CD4-positive, CD25-positive, alpha-beta regulatory T cell (primary cell): Measurements from ENCODE around the gene MEDAG. TPM values are rescaled to one million over a fixed set of nuclear protein-coding genes. Genes with fewer than 3 reads are reported as not detected.

ENCODE experiments used
- ATAC-seq, 2 donors: fragments of 150-1000 bp; cut with Tn5 transposase; one replicate each; pipeline ENCODE4 v1.10.0; 2021; ENCODE audit warnings: low read depth in 2 of 2, moderate number of reproducible peaks in 2 of 2, moderate library complexity in 1 of 2
- DNase-seq, 3 donors: peaks; one replicate each; pipeline versions ENCODE4 v3.0.0 to v3.0.0-alpha.2; 2012 to 2022; ENCODE audit warnings: mixed read lengths in 1 of 3
- H3K27ac ChIP-seq: one replicate; pipeline ENCODE4 v1.7.0; 2013; ENCODE audit warnings: mild to moderate bottlenecking, low read length; ENCODE audit not compliant: insufficient read depth, poor library complexity, severe bottlenecking
- H3K27me3 ChIP-seq: one replicate; pipeline ENCODE4 v1.7.0; 2013; ENCODE audit warnings: low read length; ENCODE audit not compliant: control insufficient read depth, insufficient read depth
- H3K36me3 ChIP-seq: one replicate; pipeline ENCODE4 v1.7.0; 2013; ENCODE audit warnings: mild to moderate bottlenecking, low read length, moderate library complexity; ENCODE audit not compliant: control insufficient read depth, insufficient read depth
- H3K4me1 ChIP-seq: 2 replicates; pipeline ENCODE4 v1.7.0; 2013; ENCODE audit warnings: mild to moderate bottlenecking, low read length; ENCODE audit not compliant: insufficient read depth, control insufficient read depth, poor library complexity, severe bottlenecking
- H3K4me3 ChIP-seq: one replicate; pipeline ENCODE4 v1.7.0; 2013; ENCODE audit warnings: low read depth, mild to moderate bottlenecking, low read length, moderate library complexity
- H3K9me3 ChIP-seq, 2 experiments: 1 replicate in 1 of 2; 2 replicates in 1 of 2; pipeline ENCODE4 v1.7.0; 2013; ENCODE audit warnings: low read length in 2 of 2, mild to moderate bottlenecking in 1 of 2, moderate library complexity in 1 of 2; ENCODE audit not compliant: control insufficient read depth in 2 of 2
- H3K27ac Mint-ChIP-seq, 3 donors: one replicate each; pipeline ENCODE4 v1.8.0; 2020 to 2022; ENCODE audit warnings: mild to moderate bottlenecking in 3 of 3, mixed read lengths in 3 of 3, moderate library complexity in 2 of 3
- H3K27me3 Mint-ChIP-seq: one replicate; pipeline ENCODE4 v1.8.0; 2022; ENCODE audit warnings: mild to moderate bottlenecking, mixed read lengths
- H3K36me3 Mint-ChIP-seq: one replicate; pipeline ENCODE4 v1.8.0; 2020; ENCODE audit warnings: mixed read lengths
- H3K4me1 Mint-ChIP-seq, 4 donors: one replicate each; pipeline ENCODE4 v1.8.0; 2020 to 2022; ENCODE audit warnings: mixed read lengths in 4 of 4, mild to moderate bottlenecking in 1 of 4
- H3K4me3 Mint-ChIP-seq, 4 donors: one replicate each; pipeline ENCODE4 v1.8.0; 2020 to 2022; ENCODE audit warnings: mild to moderate bottlenecking in 4 of 4, mixed read lengths in 4 of 4, moderate library complexity in 3 of 4
- H3K9me3 Mint-ChIP-seq, 7 donors: one replicate each; pipeline ENCODE4 v1.8.0; 2020 to 2022; ENCODE audit warnings: mixed read lengths in 7 of 7, mild to moderate bottlenecking in 3 of 7, moderate library complexity in 2 of 7
- polyA plus RNA-seq, 4 donors: library from polyadenylated mRNA; unstranded; fragments of 300-500 nt; fragmentation: Illumina TruSeq; gene quantifications; one replicate each; pipeline ENCODE4 v1.2.3, GENCODE V29; 2021
- total RNA-seq: library from RNA; stranded (reverse); gene quantifications from one replicate; pipeline ENCODE4 v1.2.3, GENCODE V29; 2022

The MEDAG gene
- total and polyA plus RNA-seq, 5 donors from 2014 or later, result 0.11 TPM; not detected in 4

GRCh38 chr13:30884543-30884942, 21.5 kb upstream of the MEDAG start:
- peaks cover 3% of the 10 kb centered on the region for H3K27me3 ChIP-seq
- H3K36me3 ChIP-seq, result no peaks in the 10 kb centered on the region
- H3K9me3 ChIP-seq, result peaks cover 0 to 2% of the 10 kb centered on the region in 2 experiments
- H3K27ac ChIP-seq, result no peak overlapping the region
- H3K9me3 Mint-ChIP-seq, result peaks cover 2 to 15% (median 4%) of the 10 kb centered on the region in 7 donors
- H3K4me3 Mint-ChIP-seq, result no peak overlapping the region
- no peak overlapping the region for H3K4me3 ChIP-seq
- H3K27me3 Mint-ChIP-seq, result peaks cover 33% of the 10 kb centered on the region
- H3K4me1 Mint-ChIP-seq, result peaks cover 0 to 16% (median 0%) of the 10 kb centered on the region in 4 donors
- ATAC-seq, result no peak
- H3K36me3 Mint-ChIP-seq, result no peaks in the 10 kb centered on the region
- no peak overlapping the region for H3K27ac Mint-ChIP-seq
- H3K4me1 ChIP-seq, result no peaks in the 10 kb centered on the region
- no peak for DNase-seq

DNA sequence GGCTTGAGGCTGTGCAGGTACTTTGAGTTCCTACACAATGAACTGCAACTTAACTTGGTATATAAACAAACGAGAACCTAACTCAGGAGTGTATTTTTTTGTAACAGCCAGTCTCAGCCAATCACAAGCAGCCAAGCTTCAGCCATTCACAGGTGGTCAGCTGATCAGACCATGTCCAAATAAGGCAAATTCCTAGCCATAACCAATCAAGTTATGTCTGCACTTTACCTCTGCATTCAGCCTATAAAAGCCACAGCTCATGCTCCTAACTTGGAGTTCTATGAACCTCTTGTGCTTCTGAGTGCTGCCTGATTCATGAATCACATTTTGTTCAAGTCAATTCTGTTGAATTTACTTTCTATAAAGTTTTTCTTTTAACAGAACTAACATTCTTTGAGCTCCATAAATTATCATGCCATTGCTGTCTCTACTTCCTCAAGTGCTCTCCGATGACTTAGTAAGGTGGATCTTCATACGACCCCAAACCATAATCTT, 16.8 kb upstream of the MEDAG start:
- DNase-seq (no peak), ATAC-seq (no peak)
- no peak overlapping the region for H3K4me3 ChIP-seq
- peaks cover 27% of the 10 kb centered on the region for H3K27me3 Mint-ChIP-seq
- no peaks in the 10 kb centered on the region for H3K36me3 Mint-ChIP-seq
- H3K27me3 ChIP-seq, result peaks cover 5% of the 10 kb centered on the region
- H3K36me3 ChIP-seq, result no peaks in the 10 kb centered on the region
- H3K9me3 ChIP-seq, result peaks cover 0 to 2% of the 10 kb centered on the region in 2 experiments
- no peak overlapping the region for H3K4me3 Mint-ChIP-seq
- H3K27ac ChIP-seq, result no peak overlapping the region
- H3K27ac Mint-ChIP-seq, result no peak overlapping the region
- H3K4me1 ChIP-seq, result no peaks in the 10 kb centered on the region
- peaks cover 0 to 10% (median 6%) of the 10 kb centered on the region in 7 donors for H3K9me3 Mint-ChIP-seq
- H3K4me1 Mint-ChIP-seq, result peaks cover 0 to 10% (median 0%) of the 10 kb centered on the region in 4 donors

- H3K4me1 Mint-ChIP-seq, result no peaks in the 10 kb centered on the region
- ATAC-seq (no peak), DNase-seq (no peak)
- Histone ChIP-seq H3K4me3 (no peak overlapping the region), H3K9me3 (no peaks in the 10 kb centered on the region), H3K4me1 (no peaks in the 10 kb centered on the region), H3K27me3 (peaks cover 11% of the 10 kb centered on the region), H3K36me3 (no peaks in the 10 kb centered on the region), H3K27ac (no peak overlapping the region)
- H3K4me3 Mint-ChIP-seq, result no peak overlapping the region
- H3K27ac Mint-ChIP-seq, result no peak overlapping the region
- no peaks in the 10 kb centered on the region for H3K36me3 Mint-ChIP-seq
- H3K9me3 Mint-ChIP-seq, result peaks cover 0 to 4% (median 1%) of the 10 kb centered on the region in 7 donors
- peaks cover 24% of the 10 kb centered on the region for H3K27me3 Mint-ChIP-seq
Observed at GRCh38 chr13:30892966-30893365, 13.1 kb upstream of the MEDAG start.

- DNase-seq (no peak), ATAC-seq (no peak)
- peaks cover 0 to 3% (median 0%) of the 10 kb centered on the region in 4 donors for H3K4me1 Mint-ChIP-seq
- H3K27me3 Mint-ChIP-seq, result peaks cover 42% of the 10 kb centered on the region
- Histone ChIP-seq H3K9me3 (no peaks in the 10 kb centered on the region), H3K4me1 (no peaks in the 10 kb centered on the region), H3K27me3 (peaks cover 12% of the 10 kb centered on the region), H3K27ac (no peak overlapping the region), H3K36me3 (no peaks in the 10 kb centered on the region), H3K4me3 (no peak overlapping the region)
- peaks cover 0 to 4% (median 0%) of the 10 kb centered on the region in 7 donors for H3K9me3 Mint-ChIP-seq
- no peak overlapping the region for H3K27ac Mint-ChIP-seq
- no peak overlapping the region for H3K4me3 Mint-ChIP-seq
- no peaks in the 10 kb centered on the region for H3K36me3 Mint-ChIP-seq
Observed at GRCh38 chr13:30895773-30896172, 10.3 kb upstream of the MEDAG start.

GRCh38 chr13:30898070-30898469, 8.0 kb upstream of the MEDAG start:
- Mint-ChIP-seq H3K9me3 (peaks cover 0 to 3% (median 0%) of the 10 kb centered on the region in 7 donors), H3K27me3 (peaks cover 55% of the 10 kb centered on the region), H3K36me3 (no peaks in the 10 kb centered on the region), H3K4me1 (peaks cover 0 to 3% (median 0%) of the 10 kb centered on the region in 4 donors), H3K27ac (no peak overlapping the region), H3K4me3 (no peak overlapping the region)
- DNase-seq, result no peak
- peaks cover 13% of the 10 kb centered on the region for H3K27me3 ChIP-seq
- no peak overlapping the region for H3K27ac ChIP-seq
- H3K9me3 ChIP-seq, result no peaks in the 10 kb centered on the region
- H3K4me3 ChIP-seq, result no peak overlapping the region
- H3K36me3 ChIP-seq, result no peaks in the 10 kb centered on the region
- no peak for ATAC-seq
- no peaks in the 10 kb centered on the region for H3K4me1 ChIP-seq

DNA sequence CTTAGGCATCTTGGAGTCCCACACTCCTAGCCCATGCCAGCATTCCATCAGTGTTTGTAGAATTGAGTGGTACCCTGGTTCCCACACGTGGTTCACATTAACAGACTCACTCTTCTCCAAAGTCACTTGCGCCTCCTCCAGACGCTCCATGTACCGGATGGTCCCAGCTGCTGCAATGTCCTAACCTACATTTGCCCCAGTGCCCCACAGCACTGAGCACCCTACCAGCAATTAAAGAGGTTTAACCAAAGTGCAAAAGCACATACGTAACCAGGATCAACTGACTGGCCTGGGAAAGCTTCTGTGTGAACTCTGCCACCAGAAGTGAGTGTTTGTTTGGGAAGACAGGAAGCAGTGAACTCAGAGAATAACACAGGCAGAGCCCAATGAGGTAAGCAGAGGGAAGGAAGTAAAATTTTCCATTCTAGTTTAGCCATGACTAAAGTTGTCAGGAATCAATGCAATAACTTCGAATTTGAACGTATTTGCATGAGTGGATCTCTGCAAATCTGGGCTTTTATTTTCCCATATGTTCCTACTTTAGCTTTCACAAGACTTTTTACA, 7.3 kb upstream of the MEDAG start:
- Mint-ChIP-seq H3K4me1 (peaks cover 0 to 3% (median 0%) of the 10 kb centered on the region in 4 donors), H3K9me3 (peaks cover 0 to 3% (median 0%) of the 10 kb centered on the region in 7 donors), H3K36me3 (no peaks in the 10 kb centered on the region), H3K27me3 (peaks cover 62% of the 10 kb centered on the region), H3K27ac (peak overlapping the region in 1 of 3 donors; percentile 5), H3K4me3 (no peak overlapping the region)
- ATAC-seq, result peak in 1 of 2 donors; percentile 22
- peaks cover 16% of the 10 kb centered on the region for H3K27me3 ChIP-seq
- H3K27ac ChIP-seq, result no peak overlapping the region
- H3K4me1 ChIP-seq, result no peaks in the 10 kb centered on the region
- H3K9me3 ChIP-seq, result no peaks in the 10 kb centered on the region
- no peaks in the 10 kb centered on the region for H3K36me3 ChIP-seq
- H3K4me3 ChIP-seq, result no peak overlapping the region
- no peak for DNase-seq

DNA sequence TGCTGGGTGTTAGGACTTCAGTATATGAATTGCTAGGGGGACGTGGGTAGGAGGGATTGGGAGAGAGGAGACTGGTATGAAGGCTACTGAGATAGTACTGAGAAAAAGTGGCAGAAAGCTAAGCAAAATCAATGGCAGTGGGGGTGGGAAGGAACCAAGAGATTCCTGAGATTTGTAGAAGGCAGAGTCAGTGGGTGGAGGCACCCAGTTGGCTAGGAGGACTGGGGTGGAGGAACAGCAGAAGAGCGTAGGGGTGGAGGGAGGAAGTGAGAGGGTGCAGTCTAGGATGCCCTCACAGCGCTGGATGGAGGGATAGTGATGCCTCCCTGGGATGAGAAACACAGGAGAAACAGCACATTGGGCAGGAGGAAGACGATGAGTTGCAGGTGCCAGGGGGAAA, 5.6 kb upstream of the MEDAG start:
- no peak for DNase-seq
- Histone ChIP-seq H3K27ac (no peak overlapping the region), H3K36me3 (no peaks in the 10 kb centered on the region), H3K4me3 (no peak overlapping the region), H3K9me3 (no peaks in the 10 kb centered on the region), H3K27me3 (peaks cover 25% of the 10 kb centered on the region), H3K4me1 (no peaks in the 10 kb centered on the region)
- H3K9me3 Mint-ChIP-seq, result peaks cover 0 to 1% (median 0%) of the 10 kb centered on the region in 7 donors
- no peak overlapping the region for H3K4me3 Mint-ChIP-seq
- peaks cover 0 to 3% (median 3%) of the 10 kb centered on the region in 4 donors for H3K4me1 Mint-ChIP-seq
- no peak for ATAC-seq
- no peaks in the 10 kb centered on the region for H3K36me3 Mint-ChIP-seq
- H3K27me3 Mint-ChIP-seq, result peaks cover 66% of the 10 kb centered on the region
- no peak overlapping the region for H3K27ac Mint-ChIP-seq
